Daoy (cell line): ENCODE measurements around the gene SAMD1. TPM values are rescaled to one million over a fixed set of nuclear protein-coding genes. Genes with fewer than 3 reads are reported as not detected.

ENCODE experiments used
- total RNA-seq: library from RNA; depleted of rRNA; stranded (reverse); fragments of >200 nt; shearing (Covaris generic); gene quantifications from 2 replicates; pipeline ENCODE4 v1.2.3, GENCODE V29; 2014; rRNA removed

SAMD1 gene
- total RNA-seq, 1 experiment from 2014 or later = 95.5 TPM

Other genes starting within 250 kb of the SAMD1 start
- 1.6 TPM in 1 of 2 replicates, not detected in the other for gene NANOS3, start 213.6 kb downstream of the SAMD1 start, total RNA-seq
- gene BRME1, start 184.6 kb downstream of the SAMD1 start, total RNA-seq = 2.1 and 7.9 TPM in 2 replicates
- 17.8 and 22.7 TPM in 2 replicates for gene CC2D1A, start 184.6 kb downstream of the SAMD1 start, total RNA-seq
- gene PODNL1, start 152.3 kb downstream of the SAMD1 start, total RNA-seq = not detected in 2 replicates
- 29.4 and 40.5 TPM in 2 replicates for gene DCAF15, start 138.2 kb downstream of the SAMD1 start, total RNA-seq
- 1.3 and 1.4 TPM in 2 replicates for gene RFX1, start 84.4 kb downstream of the SAMD1 start, total RNA-seq
- not detected in 2 replicates for gene RLN3, start 62.6 kb downstream of the SAMD1 start, total RNA-seq
- gene IL27RA, start 59.0 kb downstream of the SAMD1 start, total RNA-seq = 10.7 and 11.1 TPM in 2 replicates
- gene PALM3, start 28.7 kb downstream of the SAMD1 start, total RNA-seq = 0.46 TPM in 1 of 2 replicates, not detected in the other
- 0.29 and 1.3 TPM in 2 replicates for gene MISP3, start 18.0 kb downstream of the SAMD1 start, total RNA-seq
- not detected in 2 replicates for gene C19orf67, start 5.0 kb downstream of the SAMD1 start, total RNA-seq
- 29.8 and 36.0 TPM in 2 replicates for gene PRKACA, start 27.0 kb upstream of the SAMD1 start, total RNA-seq
- gene ASF1B, start 45.8 kb upstream of the SAMD1 start, total RNA-seq = 78.5 and 110 TPM in 2 replicates
- 2.3 and 5.8 TPM in 2 replicates for gene ADGRL1, start 115.4 kb upstream of the SAMD1 start, total RNA-seq